Uterus (tissue), 4 donors: ENCODE measurements around the gene RNU5D-1. TPM values are rescaled to one million over a fixed set of nuclear protein-coding genes. Genes with fewer than 3 reads are reported as not detected.
A peak's percentile ranks its signal among the peaks of the same experiment; 100 is the strongest.

Source experiments
- small RNA-seq: library from RNA; depleted of rRNA; stranded (forward); fragments of <200 nt; gene quantifications from one replicate; pipeline ENCODE3, GENCODE V24; 2016
- total RNA-seq, 4 donors: library from RNA; depleted of rRNA in 3 of 4; stranded (reverse); fragments of >200 nt in 3 of 4; gene quantifications; one replicate each; pipeline versions ENCODE4 v1.1.0 to v1.2.4, GENCODE V29; 2014 to 2023
- donor health status: DM: yes; HTN: yes; CAD: no.

RNU5D-1 gene
- total RNA-seq, 4 donors from 2014 or later, result not detected

Small RNA genes lying within 50 kb of the gene (small RNA-seq; reads per million reads assigned to genes)
- gene RNU5D-1 (not detected), gene RNU5F-1 (not detected), gene SNORD38A (341 reads per million, percentile 96 among the genes with 10 or more reads in this experiment), gene SNORD38B (not detected), gene SNORD46 (1,752 reads per million, percentile 98 among the genes with 10 or more reads in this experiment), gene SNORD55 (not detected)

Other genes with a start within 250 kb of the RNU5D-1 start
- gene TMEM53, start 56.7 kb downstream of the RNU5D-1 start, total RNA-seq, result 1 to 10 TPM in 3 of 4 donors, not detected in 1; 1.5 to 5.4 (median 3.8) TPM
- 1 to 10 TPM in 3 of 4 donors, not detected in 1; 2.7 to 7.7 (median 5.2) TPM for gene ARMH1, start 56.5 kb downstream of the RNU5D-1 start, total RNA-seq
- 10 to 100 TPM in 1 of 4 donors, under 1 TPM in 1, not detected in 2; 0.64 to 15.1 TPM for gene KIF2C, start 8.7 kb upstream of the RNU5D-1 start, total RNA-seq
- 1,000 to 10,000 TPM; 2,651 to 7,196 (median 4,456) TPM for gene RPS8, start 44.4 kb upstream of the RNU5D-1 start, total RNA-seq
- 1 to 10 TPM in 1 of 4 donors, under 1 TPM in 1, not detected in 2; 0.21 to 1.0 TPM for gene BEST4, start 57.0 kb upstream of the RNU5D-1 start, total RNA-seq
- 10 to 100 TPM in 3 of 4 donors, 1 to 10 TPM in 1; 1.8 to 36.6 (median 21.1) TPM for gene PLK3, start 69.2 kb upstream of the RNU5D-1 start, total RNA-seq
- gene DYNLT4, start 76.2 kb upstream of the RNU5D-1 start, total RNA-seq, result 1 to 10 TPM in 1 of 4 donors, not detected in 3; 4.4 TPM
- gene BTBD19, start 77.4 kb upstream of the RNU5D-1 start, total RNA-seq, result 10 to 100 TPM in 1 of 4 donors, 1 to 10 TPM in 3; 3.8 to 41.9 (median 6.6) TPM
- gene PTCH2, start 112.1 kb upstream of the RNU5D-1 start, total RNA-seq, result 1 to 10 TPM; 3.1 to 8.1 (median 5.4) TPM